ENCODE measurements around the gene HOXC11.
A peak's percentile ranks its signal among the peaks of the same experiment; 100 is the strongest.

Gene HOXC11

GRCh38 chr12:53989227-53990113 lies 16.5 kb downstream of the HOXC11 start:
- no peaks in the 10 kb centered on the region for H3K36me3 Mint-ChIP-seq (ENCODE audit: low read depth)
- H3K4me3 Mint-ChIP-seq, result no peak overlapping the region
- H3K27me3 Mint-ChIP-seq, result peaks cover 96% of the 10 kb centered on the region
- peaks cover 38% of the 10 kb centered on the region for H3K4me1 Mint-ChIP-seq (ENCODE audit: low read depth)
- no peak overlapping the region for H3K27ac Mint-ChIP-seq
- H3K9me3 Mint-ChIP-seq, result no peaks in the 10 kb centered on the region

GRCh38 chr12:53990311-53991076 lies 17.6 kb downstream of the HOXC11 start:
- H3K36me3 Mint-ChIP-seq (ENCODE audit: low read depth), result no peaks in the 10 kb centered on the region
- no peak overlapping the region for H3K4me3 Mint-ChIP-seq
- H3K4me1 Mint-ChIP-seq (ENCODE audit: low read depth), result peaks cover 38% of the 10 kb centered on the region
- no peak overlapping the region for H3K27ac Mint-ChIP-seq
- H3K9me3 Mint-ChIP-seq, result no peaks in the 10 kb centered on the region
- peaks cover 96% of the 10 kb centered on the region for H3K27me3 Mint-ChIP-seq

GRCh38 chr12:53991077-53991460 lies 18.1 kb downstream of the HOXC11 start:
- Mint-ChIP-seq H3K27ac (no peak overlapping the region), H3K4me3 (no peak overlapping the region), H3K4me1 (ENCODE audit: low read depth) (peaks cover 42% of the 10 kb centered on the region), H3K27me3 (peaks cover 98% of the 10 kb centered on the region), H3K9me3 (no peaks in the 10 kb centered on the region), H3K36me3 (ENCODE audit: low read depth) (no peaks in the 10 kb centered on the region)

- Mint-ChIP-seq H3K27ac (no peak overlapping the region), H3K4me3 (no peak overlapping the region), H3K4me1 (ENCODE audit: low read depth) (peaks cover 46% of the 10 kb centered on the region), H3K9me3 (no peaks in the 10 kb centered on the region), H3K27me3 (peaks cover 95% of the 10 kb centered on the region), H3K36me3 (ENCODE audit: low read depth) (no peaks in the 10 kb centered on the region)
Observed at GRCh38 chr12:53992377-53992889, 19.5 kb downstream of the HOXC11 start.

- Mint-ChIP-seq H3K4me1 (ENCODE audit: low read depth) (peaks cover 50% of the 10 kb centered on the region), H3K36me3 (ENCODE audit: low read depth) (no peaks in the 10 kb centered on the region), H3K4me3 (peak overlapping the region; percentile 30), H3K27ac (no peak overlapping the region), H3K9me3 (no peaks in the 10 kb centered on the region), H3K27me3 (peaks cover 95% of the 10 kb centered on the region)
Observed at GRCh38 chr12:53993162-53994008, 20.5 kb downstream of the HOXC11 start.

- no peaks in the 10 kb centered on the region for H3K9me3 Mint-ChIP-seq
- peaks cover 49% of the 10 kb centered on the region for H3K4me1 Mint-ChIP-seq (ENCODE audit: low read depth)
- H3K36me3 Mint-ChIP-seq (ENCODE audit: low read depth), result no peaks in the 10 kb centered on the region
- H3K4me3 Mint-ChIP-seq, result peak overlapping the region; percentile 30
- H3K27me3 Mint-ChIP-seq, result peaks cover 95% of the 10 kb centered on the region
- H3K27ac Mint-ChIP-seq, result no peak overlapping the region
Observed at GRCh38 chr12:53994009-53994263, 21.0 kb downstream of the HOXC11 start.

- Mint-ChIP-seq H3K4me3 (peak overlapping the region; percentile 30), H3K27me3 (peaks cover 95% of the 10 kb centered on the region), H3K4me1 (ENCODE audit: low read depth) (peaks cover 46% of the 10 kb centered on the region), H3K36me3 (ENCODE audit: low read depth) (no peaks in the 10 kb centered on the region), H3K27ac (no peak overlapping the region), H3K9me3 (no peaks in the 10 kb centered on the region)
Observed at GRCh38 chr12:53994264-53995001, 21.5 kb downstream of the HOXC11 start.

GRCh38 chr12:53995002-53995377 lies 22.1 kb downstream of the HOXC11 start:
- H3K9me3 Mint-ChIP-seq, result no peaks in the 10 kb centered on the region
- no peak overlapping the region for H3K27ac Mint-ChIP-seq
- H3K36me3 Mint-ChIP-seq (ENCODE audit: low read depth), result no peaks in the 10 kb centered on the region
- peak overlapping the region; percentile 76 for H3K4me3 Mint-ChIP-seq
- H3K4me1 Mint-ChIP-seq (ENCODE audit: low read depth), result peaks cover 42% of the 10 kb centered on the region
- peaks cover 94% of the 10 kb centered on the region for H3K27me3 Mint-ChIP-seq

GRCh38 chr12:53995378-53996239 lies 22.7 kb downstream of the HOXC11 start:
- no peaks in the 10 kb centered on the region for H3K36me3 Mint-ChIP-seq (ENCODE audit: low read depth)
- H3K4me3 Mint-ChIP-seq, result peak overlapping the region; percentile 76
- H3K27ac Mint-ChIP-seq, result no peak overlapping the region
- no peaks in the 10 kb centered on the region for H3K9me3 Mint-ChIP-seq
- H3K27me3 Mint-ChIP-seq, result peaks cover 90% of the 10 kb centered on the region
- peaks cover 36% of the 10 kb centered on the region for H3K4me1 Mint-ChIP-seq (ENCODE audit: low read depth)

GRCh38 chr12:53996240-53997203 lies 23.6 kb downstream of the HOXC11 start:
- H3K4me3 Mint-ChIP-seq, result peak overlapping the region; percentile 76
- no peak overlapping the region for H3K27ac Mint-ChIP-seq
- no peaks in the 10 kb centered on the region for H3K9me3 Mint-ChIP-seq
- peaks cover 36% of the 10 kb centered on the region for H3K4me1 Mint-ChIP-seq (ENCODE audit: low read depth)
- H3K36me3 Mint-ChIP-seq (ENCODE audit: low read depth), result no peaks in the 10 kb centered on the region
- peaks cover 88% of the 10 kb centered on the region for H3K27me3 Mint-ChIP-seq

- H3K27ac Mint-ChIP-seq, result no peak overlapping the region
- H3K9me3 Mint-ChIP-seq, result no peaks in the 10 kb centered on the region
- peaks cover 88% of the 10 kb centered on the region for H3K27me3 Mint-ChIP-seq
- H3K4me1 Mint-ChIP-seq (ENCODE audit: low read depth), result peaks cover 36% of the 10 kb centered on the region
- H3K36me3 Mint-ChIP-seq (ENCODE audit: low read depth), result no peaks in the 10 kb centered on the region
- no peak overlapping the region for H3K4me3 Mint-ChIP-seq
Observed at GRCh38 chr12:53997204-53998109, 24.5 kb downstream of the HOXC11 start.

Data from stimulated activated naive CD8-positive, alpha-beta T cell treated with anti-CD3 and anti-CD28 coated beads, Interleukin-15, Interleukin-2, amounts not matched to agents 100 ng/mL and 50 ng/mL, for 24 hours (primary cell).